Mesenteric fat pad (tissue), 1 donor: ENCODE results near the gene UGT1A5. TPM values are rescaled to one million over a fixed set of nuclear protein-coding genes. Genes with fewer than 3 reads are reported as not detected.
"Not testable (repeated sequence)": the region's sequence is repeated elsewhere in the genome, so short reads cannot be mapped to it uniquely, and the experiment has no call there.

Experiments used
- DNase-seq: peaks from one replicate; pipeline ENCODE4 v3.0.0-alpha.2; 2020; ENCODE audit warnings: low spot score
- total RNA-seq: library from RNA; stranded (reverse); fragmentation: NEBNext Ultra II Directional; extraction: Animal tissue kit (Norgen Biotek cat#: 25700); gene quantifications from one replicate; pipeline ENCODE4 v1.2.1, GENCODE V29; 2021
- donor health status: DM: yes; HTN: yes; CAD: no.

UGT1A5 gene
- total RNA-seq, 1 donor from 2014 or later: not detected

DNA sequence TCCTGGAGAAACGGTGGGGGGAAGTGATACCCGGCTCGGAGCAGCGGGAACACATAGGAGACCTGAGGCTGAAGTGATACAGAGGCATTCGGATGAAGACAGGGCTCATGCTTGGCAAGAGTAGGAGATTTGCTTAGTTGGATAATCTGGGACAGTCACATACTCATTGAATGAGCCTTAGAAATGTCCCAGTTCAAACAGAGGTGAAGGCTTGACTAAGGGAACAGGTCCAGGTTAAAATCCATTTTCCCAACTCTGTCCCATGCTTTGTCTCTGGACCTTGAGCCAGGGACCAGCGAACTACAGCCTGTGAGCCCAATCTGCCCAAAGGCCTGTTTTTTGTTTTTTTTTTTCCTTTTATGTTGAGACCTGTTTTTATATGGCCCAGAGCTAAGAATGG lies 18.7 kb upstream of the UGT1A5 start:
- DNase-seq: no peak

DNA sequence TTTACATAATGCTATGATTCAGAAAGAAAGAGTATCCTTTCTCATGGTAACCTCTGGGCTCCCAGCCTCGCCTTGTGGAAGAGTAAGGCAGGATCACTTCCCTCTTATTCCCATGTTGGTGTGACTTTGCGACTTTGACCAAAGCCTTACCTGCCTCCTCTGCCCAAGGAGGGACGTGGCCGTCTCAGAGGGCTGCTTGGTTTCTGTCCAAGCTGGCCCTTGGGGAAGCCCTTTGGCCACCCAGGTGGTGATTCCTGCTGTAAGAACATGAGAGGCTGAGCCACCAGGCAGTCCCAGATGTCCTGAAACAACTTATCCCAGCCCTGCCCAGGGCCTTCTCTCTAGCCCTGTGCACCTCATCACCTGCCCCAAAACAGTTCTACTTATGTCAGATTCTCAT lies 14.0 kb upstream of the UGT1A5 start:
- no peak for DNase-seq

DNA sequence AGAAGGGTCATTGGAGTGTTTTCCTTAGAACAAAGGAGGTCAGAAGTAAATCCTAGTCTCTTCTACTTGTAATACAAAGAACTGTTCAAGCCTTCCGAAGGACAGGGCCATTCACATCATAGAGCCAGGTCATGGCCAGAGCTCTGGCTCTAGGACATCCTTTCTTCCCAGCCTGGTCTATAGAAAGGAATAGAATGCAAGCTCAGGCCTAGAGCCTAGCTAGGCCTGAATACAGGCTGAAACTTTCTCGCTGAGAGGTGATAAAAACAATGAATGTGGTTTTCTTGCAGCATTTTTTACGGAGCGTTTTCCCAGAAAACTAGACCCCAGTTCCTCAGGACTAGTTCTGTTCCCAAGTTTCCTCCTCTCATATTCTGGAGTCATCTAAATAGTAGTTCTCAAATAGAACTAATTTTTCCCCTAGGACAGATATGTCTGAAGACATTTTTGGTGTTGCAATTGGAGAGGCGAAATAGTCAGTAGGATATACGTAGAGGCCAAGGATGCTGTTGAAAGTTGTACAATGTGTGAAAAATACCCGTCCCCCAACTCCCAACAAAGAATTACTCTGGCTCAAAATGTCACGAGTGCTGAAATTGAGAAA lies 13.2 kb upstream of the UGT1A5 start:
- no peak for DNase-seq

DNA sequence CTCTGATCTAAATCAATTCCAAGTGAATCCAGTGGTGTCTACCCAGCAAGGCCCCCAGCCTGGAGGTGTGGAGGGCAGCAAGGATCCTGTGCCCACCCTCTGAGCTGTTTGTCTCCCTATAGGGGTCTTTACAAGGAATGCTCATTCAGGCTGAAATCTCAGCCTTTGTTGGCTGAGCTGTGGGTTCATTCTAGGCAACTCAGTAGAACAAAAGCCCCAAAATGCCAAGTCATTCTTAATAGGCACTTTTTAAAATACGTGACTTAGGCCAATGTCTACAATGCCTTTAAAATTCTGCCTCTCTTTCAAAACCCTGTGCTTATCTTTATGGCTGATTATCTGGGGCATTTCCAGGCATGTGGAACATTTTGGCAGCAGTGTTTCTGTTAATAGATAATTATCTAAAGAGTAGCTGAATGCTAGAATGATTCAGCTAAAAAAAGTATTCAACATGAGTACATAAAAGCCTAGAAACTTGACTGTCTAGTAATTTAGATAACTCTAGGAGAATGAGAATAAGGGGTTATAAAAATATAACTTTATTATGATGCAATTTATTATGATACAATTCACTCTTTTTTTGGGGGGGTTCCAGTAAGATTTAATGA lies 12.6 kb upstream of the UGT1A5 start:
- no peak for DNase-seq

DNA sequence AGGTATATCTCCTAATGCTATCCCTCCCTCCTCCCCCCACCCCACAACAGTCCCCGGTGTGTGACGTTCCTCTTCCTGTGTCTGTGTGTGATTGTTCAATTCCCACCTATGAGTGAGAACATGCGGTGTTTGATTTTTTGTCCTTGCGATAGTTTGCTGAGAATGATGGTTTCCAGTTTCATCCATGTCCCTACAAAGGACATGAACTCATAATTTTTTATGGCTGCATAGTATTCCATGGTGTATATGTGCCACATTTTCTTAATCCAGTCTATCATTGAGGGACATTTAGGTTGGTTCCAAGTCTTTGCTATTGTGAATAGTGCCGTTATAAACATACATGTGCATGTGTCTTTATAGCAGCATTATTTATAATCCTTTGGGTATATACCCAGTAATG lies 11.9 kb upstream of the UGT1A5 start:
- not testable (repeated sequence) for DNase-seq

DNA sequence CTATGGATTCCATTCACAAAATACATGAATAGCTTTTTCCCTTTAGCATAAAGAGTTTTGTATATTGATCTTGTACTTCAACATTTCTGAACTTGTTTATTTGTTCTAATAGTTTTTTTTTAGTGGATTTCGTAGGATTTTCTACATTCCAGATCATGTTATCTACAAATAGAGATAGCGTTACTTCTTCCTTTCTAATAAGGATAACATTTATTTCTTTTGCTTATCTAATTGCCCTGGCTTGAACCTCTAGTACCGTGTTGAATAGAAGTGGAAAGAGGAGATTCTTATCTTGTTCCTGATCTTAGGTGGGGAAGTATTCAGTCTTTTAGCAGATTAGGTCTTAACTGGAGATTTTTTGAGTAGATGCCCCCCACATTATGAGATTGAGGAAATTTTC lies 10.5 kb upstream of the UGT1A5 start:
- no peak for DNase-seq

DNA sequence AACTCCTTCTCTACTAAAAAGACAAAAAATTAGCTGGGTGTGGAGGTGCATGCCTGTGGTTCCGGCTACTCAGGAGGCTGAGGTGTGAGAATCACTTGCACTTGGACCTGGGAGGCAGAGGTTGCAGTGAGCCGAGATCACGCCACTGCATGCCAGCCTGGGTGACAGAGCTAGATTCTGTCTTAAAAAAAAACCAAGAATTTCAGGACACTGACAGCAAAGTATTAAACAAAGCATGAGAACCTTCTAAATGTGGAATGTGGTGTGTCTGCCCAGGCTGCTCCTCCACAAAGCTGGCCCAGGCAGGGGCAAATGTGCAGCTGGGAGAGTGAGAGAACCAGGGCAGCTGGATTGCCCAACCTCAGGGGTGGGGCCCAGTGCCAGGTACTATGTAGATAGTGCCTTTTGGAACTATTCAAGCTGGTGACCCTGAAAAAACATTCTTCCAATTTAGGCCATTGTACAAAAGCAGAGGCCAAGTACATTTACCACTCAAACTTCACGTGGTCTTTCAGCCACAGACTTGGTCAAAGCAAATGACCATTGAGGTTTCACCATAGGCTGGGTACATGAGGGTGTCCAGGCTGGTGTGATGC lies 6.7 kb upstream of the UGT1A5 start:
- DNase-seq: no peak

DNA sequence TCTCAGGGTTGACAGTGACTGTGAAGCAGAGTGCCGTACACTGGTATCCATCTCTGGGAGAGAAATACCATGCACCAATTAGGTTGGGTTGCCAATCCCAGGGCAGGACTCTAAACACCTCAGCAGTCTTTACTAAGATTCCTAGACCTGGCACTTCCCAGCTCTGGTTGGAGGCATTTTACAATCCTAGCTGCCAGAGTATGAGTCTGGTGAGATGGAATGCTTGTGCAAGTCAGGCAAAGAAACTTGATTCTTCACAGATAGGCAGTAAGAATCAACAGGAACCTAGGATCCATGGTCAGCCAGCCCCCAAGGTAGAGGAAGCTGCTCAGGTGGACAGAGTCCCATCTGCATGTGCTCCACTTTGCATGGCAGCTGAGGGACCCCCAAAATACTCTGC lies 6.0 kb upstream of the UGT1A5 start:
- DNase-seq: no peak

DNA sequence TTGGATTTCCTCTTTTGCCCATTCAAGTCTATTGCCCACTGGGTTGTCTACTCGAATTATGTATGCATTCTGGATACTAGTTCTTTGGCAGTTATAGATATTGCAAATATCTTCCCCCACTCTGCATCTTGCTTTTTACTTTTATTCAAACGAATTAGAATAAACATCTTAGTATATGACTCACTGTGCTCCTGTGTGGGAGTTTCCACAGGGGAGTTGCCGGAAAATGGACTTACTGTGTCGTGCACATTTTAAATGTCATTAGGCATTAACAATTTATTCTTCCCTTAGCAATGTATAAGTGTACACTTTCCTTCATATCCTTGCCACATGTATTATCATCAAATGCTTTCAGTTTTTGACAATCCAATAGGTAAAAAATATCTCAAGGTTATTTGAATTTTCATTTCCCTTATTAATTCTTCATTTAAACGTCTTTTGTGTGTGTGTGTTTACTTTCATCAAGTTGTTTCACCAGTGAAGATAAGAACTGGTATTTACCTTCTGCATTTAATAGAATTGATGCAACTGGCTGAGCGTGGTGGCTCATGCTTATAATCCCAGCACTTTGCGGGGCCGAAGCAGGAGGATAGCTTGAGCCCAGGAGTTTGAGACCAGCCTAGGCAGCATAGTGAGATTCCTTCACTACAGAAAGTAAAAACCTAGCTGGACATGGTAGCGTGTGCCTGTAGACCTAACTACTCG lies 4.6 kb upstream of the UGT1A5 start:
- no peak for DNase-seq

DNA sequence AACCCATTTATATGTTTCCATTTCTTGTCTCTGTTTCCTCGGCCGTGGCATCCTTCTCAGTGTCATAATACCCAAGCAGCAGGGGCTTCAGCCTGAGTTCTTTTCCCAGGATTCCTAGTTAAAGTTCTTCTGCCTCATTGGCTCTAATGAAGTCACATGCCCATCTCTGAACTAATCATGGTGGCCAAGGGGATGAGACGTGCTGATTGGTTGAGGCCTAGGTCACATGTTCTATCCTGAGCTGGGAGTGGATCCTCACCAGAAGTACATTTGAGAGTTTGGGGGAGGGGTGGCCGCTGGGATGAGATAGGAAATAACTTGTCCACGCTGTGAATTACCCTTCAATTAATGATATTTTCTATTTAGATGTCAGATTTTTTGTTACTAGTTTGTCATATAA lies 3.8 kb upstream of the UGT1A5 start:
- DNase-seq: no peak

DNA sequence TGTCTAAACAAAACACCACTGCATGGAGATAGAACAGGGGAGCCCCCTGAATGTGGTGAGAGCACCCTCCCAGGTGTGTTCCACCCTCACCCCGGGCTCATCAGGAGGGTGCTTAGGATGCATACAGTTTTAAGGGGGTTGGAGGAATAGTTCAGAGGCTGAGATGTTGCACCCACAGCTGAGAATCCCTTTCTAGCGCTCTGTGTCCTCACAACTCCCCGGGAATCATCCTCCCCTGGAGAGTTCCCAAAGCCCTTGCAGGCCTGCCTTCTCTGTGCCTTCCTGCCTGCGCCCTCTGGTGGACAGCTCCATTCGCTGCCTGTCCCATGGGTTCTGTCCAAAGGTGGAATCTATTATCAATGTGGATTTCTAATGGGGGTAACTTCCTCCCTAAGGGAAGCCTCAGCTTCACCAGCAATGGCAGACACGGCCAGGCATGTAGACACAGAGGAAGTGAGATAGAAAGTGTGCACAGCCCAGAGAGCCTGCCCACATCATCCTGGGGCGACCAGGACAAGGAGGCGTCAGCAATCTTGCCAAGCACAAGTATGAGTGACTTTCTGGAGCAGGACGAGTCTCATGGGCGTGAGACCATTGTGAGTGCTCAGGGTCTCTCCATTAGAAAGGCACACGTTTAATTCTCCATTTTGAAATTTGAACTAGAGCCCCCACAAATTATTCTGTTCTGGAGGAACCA lies 1.2 kb upstream of the UGT1A5 start:
- no peak for DNase-seq

DNA sequence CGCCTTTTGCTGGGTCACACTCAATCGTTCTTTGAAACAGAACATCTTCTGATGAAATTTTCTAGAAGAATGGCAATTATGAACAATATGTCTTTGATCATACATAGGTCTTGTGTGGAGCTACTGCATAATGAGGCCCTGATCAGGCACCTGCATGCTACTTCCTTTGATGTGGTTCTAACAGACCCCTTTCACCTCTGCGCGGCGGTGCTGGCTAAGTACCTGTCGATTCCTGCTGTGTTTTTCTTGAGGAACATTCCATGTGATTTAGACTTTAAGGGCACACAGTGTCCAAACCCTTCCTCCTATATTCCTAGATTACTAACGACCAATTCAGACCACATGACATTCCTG lies 532 bp downstream of the UGT1A5 start:
- DNase-seq: no peak

DNA sequence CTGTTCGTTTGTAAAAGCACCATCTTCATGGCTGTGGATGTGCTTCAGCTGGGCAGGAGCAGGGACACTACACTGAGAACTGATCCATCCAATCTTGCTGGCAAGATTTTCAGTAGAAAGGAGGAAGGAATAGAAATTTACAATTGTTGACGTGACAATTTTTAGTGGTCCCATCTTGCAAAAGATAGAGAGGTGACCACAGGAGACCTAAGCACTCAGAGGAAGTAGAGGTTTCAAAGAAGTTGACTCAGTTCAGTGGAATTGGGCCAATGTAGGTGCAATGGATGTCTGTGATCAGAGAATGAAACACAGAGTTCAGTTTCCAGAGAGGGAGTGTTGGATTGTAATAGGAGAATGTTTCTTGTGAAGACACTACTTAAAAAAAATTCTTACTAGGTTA lies 1.4 kb downstream of the UGT1A5 start:
- DNase-seq: no peak

DNA sequence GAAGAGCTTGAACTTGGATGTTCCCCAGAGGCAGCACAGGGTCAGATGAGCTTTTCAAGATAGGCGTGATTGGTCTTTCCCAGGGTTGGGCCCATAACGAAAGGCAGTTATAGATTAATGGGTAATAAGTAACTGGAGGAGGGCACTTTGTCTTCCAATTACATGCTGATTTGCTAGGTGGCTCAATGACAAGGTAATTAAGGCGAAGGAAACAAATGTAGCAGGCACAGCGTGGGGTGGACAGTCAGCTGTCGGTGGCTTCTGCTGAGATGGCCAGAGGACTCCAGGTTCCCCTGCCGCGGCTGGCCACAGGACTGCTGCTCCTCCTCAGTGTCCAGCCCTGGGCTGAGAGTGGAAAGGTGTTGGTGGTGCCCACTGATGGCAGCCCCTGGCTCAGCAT lies 5.8 kb downstream of the UGT1A5 start, which contains the start of gene UGT1A4:
TSS of gene UGT1A4 (plus strand) at position 185 of the 400 bp plus-strand sequence. CDS start at position 270, 85 bp downstream.
- no peak for DNase-seq

DNA sequence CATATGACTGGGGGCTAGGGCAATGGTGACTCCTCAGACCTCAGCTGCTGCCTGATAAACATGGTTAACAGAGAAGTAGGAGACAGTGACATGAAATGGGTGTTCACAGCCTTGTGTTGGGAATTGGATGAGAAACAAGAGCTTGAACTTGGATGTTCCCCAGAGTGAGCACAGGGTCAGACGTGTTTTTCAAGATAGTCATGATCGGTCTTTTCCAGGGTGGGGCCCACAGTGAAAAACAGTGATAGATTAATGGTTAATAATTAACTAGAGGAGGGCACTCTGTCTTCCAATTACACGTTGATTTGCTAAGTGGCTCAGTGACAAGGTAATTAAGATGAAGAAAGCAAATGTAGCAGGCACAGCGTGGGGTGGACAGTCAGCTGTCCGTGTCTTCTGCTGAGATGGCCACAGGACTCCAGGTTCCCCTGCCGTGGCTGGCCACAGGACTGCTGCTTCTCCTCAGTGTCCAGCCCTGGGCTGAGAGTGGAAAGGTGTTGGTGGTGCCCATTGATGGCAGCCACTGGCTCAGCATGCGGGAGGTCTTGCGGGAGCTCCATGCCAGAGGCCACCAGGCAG lies 16.1 kb downstream of the UGT1A5 start, which contains the start of gene UGT1A3:
TSS of gene UGT1A3 (plus strand) at position 320 of the 579 bp plus-strand sequence. CDS start at position 405, 85 bp downstream.
- no peak for DNase-seq

DNA sequence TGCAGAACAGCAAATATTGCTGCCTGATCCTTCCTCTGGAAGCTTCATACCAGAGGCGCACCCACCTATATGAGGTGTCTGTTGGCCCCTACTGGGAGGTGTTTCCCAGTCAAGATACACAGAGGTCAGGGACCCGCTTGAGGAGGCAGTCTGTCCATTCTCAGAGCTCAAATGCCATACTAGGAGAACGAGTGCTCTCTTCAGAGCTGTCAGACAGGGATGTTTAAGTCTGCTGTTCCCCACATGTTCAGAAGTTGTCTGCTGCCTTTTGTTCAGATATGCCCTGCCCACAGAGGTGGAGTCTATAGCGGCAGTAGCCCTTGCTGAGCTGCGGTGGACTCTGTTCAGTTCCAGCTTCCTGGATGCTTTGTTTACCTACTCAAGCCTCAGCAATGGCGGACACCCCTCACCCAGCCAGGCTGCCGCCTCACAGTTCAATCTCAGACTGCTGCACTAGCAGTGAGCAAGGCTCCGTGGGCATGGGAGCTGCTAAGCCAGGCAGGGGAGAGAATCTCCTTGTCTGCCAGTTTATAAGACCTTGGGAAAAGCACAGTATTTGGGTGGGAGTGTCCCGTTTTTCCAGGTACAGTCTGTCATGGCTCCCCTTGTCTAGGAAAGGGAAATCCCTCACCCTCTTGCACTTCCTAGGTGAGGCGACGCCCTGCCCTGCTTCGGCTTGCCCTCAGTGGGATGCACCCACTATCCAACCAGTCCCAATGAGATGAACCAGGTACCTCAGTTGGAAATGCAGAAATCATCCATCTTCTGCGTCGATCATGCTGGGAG lies 24.4 kb downstream of the UGT1A5 start:
- DNase-seq: not testable (repeated sequence)

DNA sequence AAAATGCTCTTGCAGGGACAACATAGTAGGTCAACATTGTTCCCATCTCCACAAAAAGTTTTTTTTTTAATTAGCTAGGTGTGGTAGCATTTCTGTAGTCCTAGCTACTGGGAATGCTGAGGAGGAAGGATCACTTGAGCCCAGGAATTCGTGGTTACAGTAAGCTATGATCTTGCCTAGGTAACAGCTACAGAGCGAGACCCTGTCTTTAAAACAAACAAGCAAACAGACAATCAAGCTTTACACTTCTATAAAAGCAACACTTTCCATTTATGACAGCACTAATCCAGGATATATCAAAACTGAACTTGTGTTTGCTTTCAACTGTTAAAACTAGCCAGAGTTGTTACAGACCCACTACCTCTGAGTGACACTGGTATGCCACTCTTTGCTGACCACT lies 28.2 kb downstream of the UGT1A5 start:
- no peak for DNase-seq

DNA sequence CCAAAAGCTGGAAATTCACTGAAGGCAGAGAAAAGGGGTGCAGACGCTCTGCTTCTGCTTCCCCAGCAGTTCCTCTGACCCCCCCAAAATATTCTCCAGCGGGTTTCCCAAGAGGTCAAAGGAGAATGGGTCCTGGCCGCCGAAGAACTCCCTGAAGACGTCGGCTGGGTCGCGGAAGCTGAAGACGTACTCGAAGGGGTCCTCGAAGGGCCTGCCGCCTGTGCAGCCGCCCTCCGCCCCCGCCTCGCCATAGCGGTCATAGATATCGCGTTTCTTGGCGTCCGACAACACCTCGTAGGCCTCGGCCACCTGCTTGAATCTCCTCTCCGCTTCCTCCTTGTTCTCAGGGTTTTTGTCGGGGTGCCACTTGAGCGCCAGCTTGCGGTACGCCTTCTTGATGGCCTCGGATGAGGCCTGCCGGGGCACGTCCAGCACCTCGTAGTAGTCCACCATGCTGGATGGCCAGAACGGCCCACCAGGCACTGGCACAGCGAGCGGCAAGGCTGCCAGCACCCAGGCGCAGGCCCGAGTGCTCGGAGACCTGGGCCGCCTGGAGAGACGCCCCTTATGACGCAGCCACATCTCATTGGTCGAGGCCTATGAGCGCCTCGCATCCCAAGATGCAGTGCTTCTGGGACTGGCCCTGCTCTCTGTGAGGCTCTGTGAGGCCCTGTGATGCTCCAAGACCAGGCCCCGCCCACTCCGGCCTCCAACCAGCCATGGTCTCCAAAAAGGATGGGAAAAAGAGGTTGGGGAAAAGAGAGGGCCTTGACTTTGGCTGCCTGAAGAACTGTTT lies 31.0 kb downstream of the UGT1A5 start:
- DNase-seq: no peak

DNA sequence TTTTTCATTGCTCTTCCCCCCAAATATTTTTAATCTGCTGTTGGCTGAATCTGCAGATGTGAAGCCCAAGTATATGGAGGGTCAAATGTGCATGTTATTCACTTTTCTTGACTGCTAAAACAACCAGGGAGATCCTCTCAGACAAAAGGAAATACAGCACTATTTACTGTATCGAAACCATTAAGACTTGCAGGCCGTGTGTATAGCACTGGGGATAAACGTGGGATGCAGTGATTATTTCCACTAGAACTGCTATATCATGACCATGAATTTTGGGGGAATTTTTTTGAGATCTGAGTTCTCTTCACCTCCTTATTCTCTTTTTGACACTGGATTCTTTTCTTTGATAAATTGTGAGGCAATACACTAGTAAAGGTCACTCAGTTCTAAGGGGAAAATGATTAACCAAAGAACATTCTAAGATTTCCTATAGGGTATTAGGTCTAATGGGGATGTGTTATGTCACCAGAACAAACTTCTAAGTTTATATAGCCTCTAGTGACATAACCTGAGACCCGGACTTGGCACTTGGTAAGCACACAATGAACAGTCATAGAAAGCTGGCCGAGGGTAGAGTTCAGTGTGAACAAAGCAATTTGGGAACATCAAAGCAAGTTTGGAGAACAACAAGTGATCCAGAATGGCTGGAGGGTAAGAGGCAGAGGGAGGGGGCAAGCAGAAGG lies 32.5 kb downstream of the UGT1A5 start:
- no peak for DNase-seq
